Measurements from ENCODE around the gene HRH1.
A peak's percentile ranks its signal among the peaks of the same experiment; 100 is the strongest.

Gene HRH1

DNA sequence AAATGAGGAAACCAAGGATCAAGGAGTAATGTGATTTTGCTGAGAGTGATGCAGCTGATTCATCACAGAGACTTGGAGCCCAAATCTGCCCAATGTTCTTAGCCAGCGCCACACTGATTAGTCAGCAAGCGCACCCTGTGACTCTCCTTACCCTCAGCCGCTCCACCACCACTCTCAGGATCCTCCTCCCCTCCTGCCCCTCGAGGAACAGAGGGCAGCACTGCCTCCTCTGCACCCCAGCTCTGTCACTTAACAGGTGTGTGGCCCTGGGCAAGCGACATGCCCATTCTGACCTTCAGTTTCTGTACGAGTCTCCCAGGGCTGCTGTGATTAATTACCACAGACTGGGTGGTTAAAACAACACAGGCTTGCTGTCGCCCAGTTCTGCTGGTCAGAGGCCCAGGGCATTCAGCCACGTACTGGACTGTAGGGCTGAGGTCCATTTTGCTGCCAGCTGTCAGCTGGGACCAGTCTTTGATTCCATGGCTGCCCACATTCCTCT is 36.1 kb upstream of the HRH1 start:
- TF ChIP-seq, protein P1, sequence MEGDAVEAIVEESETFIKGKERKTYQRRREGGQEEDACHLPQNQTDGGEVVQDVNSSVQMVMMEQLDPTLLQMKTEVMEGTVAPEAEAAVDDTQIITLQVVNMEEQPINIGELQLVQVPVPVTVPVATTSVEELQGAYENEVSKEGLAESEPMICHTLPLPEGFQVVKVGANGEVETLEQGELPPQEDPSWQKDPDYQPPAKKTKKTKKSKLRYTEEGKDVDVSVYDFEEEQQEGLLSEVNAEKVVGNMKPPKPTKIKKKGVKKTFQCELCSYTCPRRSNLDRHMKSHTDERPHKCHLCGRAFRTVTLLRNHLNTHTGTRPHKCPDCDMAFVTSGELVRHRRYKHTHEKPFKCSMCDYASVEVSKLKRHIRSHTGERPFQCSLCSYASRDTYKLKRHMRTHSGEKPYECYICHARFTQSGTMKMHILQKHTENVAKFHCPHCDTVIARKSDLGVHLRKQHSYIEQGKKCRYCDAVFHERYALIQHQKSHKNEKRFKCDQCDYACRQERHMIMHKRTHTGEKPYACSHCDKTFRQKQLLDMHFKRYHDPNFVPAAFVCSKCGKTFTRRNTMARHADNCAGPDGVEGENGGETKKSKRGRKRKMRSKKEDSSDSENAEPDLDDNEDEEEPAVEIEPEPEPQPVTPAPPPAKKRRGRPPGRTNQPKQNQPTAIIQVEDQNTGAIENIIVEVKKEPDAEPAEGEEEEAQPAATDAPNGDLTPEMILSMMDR (IDR thresholded peaks at IDR 0.05; ENCODE audit: low read depth, low read length): no peak
- Histone ChIP-seq H3K27ac (no peak overlapping the region), H3K36me3 (no peaks in the 10 kb centered on the region), H3K27me3 (ENCODE audit: insufficient read depth, low read depth, severe bottlenecking) (no peaks in the 10 kb centered on the region), H3K9me3 (ENCODE audit: severe bottlenecking) (peaks cover 2% of the 10 kb centered on the region), H3K4me3 (ENCODE audit: low read depth, low read length) (no peak overlapping the region)
- DNase-seq: no peak

DNA sequence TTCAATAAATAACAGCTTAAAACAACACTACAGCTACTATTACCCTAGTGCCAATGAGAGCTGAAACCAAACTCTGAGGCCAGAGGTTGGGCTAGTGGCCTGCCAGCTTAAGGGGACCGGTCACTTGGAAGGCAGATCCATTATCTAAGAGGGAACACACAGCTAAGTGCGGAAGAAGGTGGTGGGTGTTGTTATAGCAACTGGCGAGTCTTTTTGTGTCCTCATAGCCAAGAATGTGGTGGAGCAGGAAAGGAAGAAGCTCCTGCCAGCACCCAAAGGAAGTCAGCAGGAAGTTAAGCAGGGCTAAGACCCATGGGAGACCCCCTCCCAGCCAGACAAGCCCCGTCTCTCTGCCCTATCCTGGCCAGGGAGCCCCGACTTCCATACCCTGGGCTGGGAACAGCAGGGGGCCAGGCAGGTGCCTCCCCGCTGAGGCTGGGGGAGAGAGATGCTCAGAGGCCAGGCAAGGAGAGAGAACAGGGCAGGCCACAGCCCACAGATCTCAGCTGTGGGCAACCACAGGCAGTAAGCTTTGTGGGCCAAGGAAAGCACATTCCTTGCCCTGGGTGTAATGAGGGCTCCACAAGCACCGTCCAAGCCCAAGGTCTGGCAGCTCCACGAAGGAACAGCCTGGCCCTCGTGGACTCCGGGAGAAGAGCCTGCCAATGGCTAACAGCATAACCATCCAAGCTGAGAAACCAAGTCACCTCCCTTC is 34.0 kb upstream of the HRH1 start:
- no peak overlapping the region for H3K27ac ChIP-seq
- no peaks in the 10 kb centered on the region for H3K9me3 ChIP-seq (ENCODE audit: severe bottlenecking)
- no peaks in the 10 kb centered on the region for H3K36me3 ChIP-seq
- DNase-seq: no peak
- no peak overlapping the region for H3K4me3 ChIP-seq (ENCODE audit: low read depth, low read length)
- H3K27me3 ChIP-seq (ENCODE audit: insufficient read depth, low read depth, severe bottlenecking): no peaks in the 10 kb centered on the region
- TF ChIP-seq, protein P1 (IDR thresholded peaks at IDR 0.05; ENCODE audit: low read depth, low read length): no peak

DNA sequence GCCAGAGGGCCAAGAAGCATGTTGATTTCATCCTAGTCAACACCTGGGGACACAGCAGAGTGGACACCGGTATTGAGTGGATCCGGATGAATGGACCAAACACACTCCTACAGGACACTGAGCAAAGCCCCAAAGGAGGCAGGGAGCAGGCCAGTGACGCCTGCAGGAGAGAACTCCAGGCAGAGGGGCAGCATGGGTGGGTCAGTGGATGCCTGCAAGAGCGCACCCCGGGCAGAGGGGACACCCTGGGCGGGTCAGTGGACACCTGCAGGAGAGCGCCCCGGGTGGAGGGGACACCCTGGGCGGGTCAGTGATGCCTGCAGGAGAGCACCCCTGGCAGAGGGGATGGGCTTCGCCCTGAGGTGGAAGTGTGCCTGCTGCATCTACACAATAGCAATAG is 27.6 kb upstream of the HRH1 start:
- DNase-seq: no peak
- no peaks in the 10 kb centered on the region for H3K36me3 ChIP-seq
- no peak overlapping the region for H3K4me3 ChIP-seq (ENCODE audit: low read depth, low read length)
- no peaks in the 10 kb centered on the region for H3K27me3 ChIP-seq (ENCODE audit: insufficient read depth, low read depth, severe bottlenecking)
- H3K9me3 ChIP-seq (ENCODE audit: severe bottlenecking): no peaks in the 10 kb centered on the region
- TF ChIP-seq, protein P1 (IDR thresholded peaks at IDR 0.05; ENCODE audit: low read depth, low read length): no peak
- H3K27ac ChIP-seq: no peak overlapping the region

DNA sequence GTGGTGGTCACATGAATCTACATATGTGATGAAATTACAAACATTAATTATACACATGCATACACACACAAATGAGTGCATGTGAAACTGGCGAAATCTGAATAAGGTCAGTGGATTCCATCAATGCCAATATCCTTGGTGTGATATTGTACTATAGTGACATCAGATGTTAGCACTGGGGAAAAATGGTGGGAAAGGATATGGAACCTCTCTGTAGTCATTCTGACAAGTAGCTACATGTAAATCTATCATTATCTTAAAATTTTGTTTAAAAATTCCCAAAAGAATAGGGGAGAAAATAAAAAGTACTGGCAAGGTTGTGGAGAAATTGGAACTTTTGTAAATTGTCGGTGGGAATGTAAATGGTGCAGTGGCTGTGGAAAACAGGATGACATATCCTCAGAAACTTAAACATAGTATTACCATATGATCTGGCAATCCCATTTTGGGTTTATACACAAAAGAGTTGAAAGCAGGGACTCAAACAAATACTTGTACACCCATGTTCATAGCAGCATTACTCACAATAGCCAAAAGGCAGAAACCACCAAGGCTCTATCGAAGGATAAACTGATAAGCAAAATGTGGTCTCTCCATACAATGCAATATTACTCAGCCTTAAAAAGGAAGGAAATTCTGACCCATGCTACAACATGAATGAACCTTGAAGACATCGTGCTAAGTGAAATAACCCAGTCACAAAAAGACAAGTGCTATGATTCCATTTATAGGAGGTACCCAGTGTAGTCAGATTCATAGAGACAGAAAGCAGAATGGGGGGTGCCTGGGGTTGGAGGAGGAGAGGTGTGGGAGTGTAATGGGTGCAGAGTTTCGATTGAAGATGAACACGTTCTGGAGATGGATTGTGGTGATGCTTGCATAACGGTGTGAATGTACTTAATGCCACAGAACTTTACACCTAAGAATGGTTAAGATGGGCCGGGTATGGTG is 25.3 kb upstream of the HRH1 start:
- H3K27me3 ChIP-seq (ENCODE audit: insufficient read depth, low read depth, severe bottlenecking): no peaks in the 10 kb centered on the region
- H3K27ac ChIP-seq: no peak overlapping the region
- no peaks in the 10 kb centered on the region for H3K9me3 ChIP-seq (ENCODE audit: severe bottlenecking)
- TF ChIP-seq, protein P1 (IDR thresholded peaks at IDR 0.05; ENCODE audit: low read depth, low read length): no peak
- no peak overlapping the region for H3K4me3 ChIP-seq (ENCODE audit: low read depth, low read length)
- DNase-seq: no peak
- no peaks in the 10 kb centered on the region for H3K36me3 ChIP-seq

DNA sequence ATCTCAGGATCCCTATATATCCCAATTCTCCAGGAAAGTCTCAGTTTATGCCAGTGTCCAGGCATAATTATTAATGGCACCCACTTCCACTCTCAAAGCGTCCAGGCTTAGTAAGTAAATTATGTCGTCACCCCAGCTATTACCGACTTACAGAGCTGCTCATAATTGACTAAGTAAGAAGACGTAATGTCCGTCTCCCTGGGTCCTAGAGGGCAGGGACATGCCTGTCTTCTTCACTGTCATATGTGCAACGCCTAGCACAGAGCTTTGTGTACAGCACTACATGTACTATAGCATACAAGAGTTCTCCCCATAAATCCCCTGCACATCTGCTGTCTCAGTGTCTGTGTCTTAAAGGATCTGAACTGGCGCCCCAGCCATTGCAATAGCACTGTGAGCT is 23.9 kb upstream of the HRH1 start:
- TF ChIP-seq, protein P1 (IDR thresholded peaks at IDR 0.05; ENCODE audit: low read depth, low read length): no peak
- DNase-seq: peak; percentile 68
- Histone ChIP-seq H3K9me3 (ENCODE audit: severe bottlenecking) (no peaks in the 10 kb centered on the region), H3K27ac (peak overlapping the region; percentile 20; the same call in 1 of the 2 replicates), H3K36me3 (no peaks in the 10 kb centered on the region), H3K27me3 (ENCODE audit: insufficient read depth, low read depth, severe bottlenecking) (no peaks in the 10 kb centered on the region), H3K4me3 (ENCODE audit: low read depth, low read length) (no peak overlapping the region; the same call in 1 of the 2 replicates)
